ENCODE measurements around the gene CPNE5. TPM values are rescaled to one million over a fixed set of nuclear protein-coding genes. Genes with fewer than 3 reads are reported as not detected.

Gene CPNE5
- total RNA-seq, 1 experiment from 2014 or later = not detected

GRCh38 chr6:36862164-36862847 is 23.1 kb upstream of the CPNE5 start:
- in situ Hi-C loops (cut with HindIII; ENCODE audit: low pct_unique_long_range_greater_than_20kb, low sequenced_read_pairs) = no loop called here
- DNase-seq (ENCODE audit: low read depth) = peak; percentile 45

GRCh38 chr6:36860126-36860525 is 20.9 kb upstream of the CPNE5 start:
- in situ Hi-C loops (cut with HindIII; ENCODE audit: low pct_unique_long_range_greater_than_20kb, low sequenced_read_pairs) = no loop called here
- no peak for DNase-seq (ENCODE audit: low read depth)

- DNase-seq (ENCODE audit: low read depth) = no peak
- in situ Hi-C loops (cut with HindIII; ENCODE audit: low pct_unique_long_range_greater_than_20kb, low sequenced_read_pairs) = no loop called here
Measured at GRCh38 chr6:36858407-36858981, 19.2 kb upstream of the CPNE5 start.

GRCh38 chr6:36857325-36857724 is 18.1 kb upstream of the CPNE5 start:
- DNase-seq (ENCODE audit: low read depth) = no peak
- in situ Hi-C loops (cut with HindIII; ENCODE audit: low pct_unique_long_range_greater_than_20kb, low sequenced_read_pairs) = no loop called here

GRCh38 chr6:36856277-36856676 is 17.0 kb upstream of the CPNE5 start:
- no peak for DNase-seq (ENCODE audit: low read depth)
- in situ Hi-C loops (cut with HindIII; ENCODE audit: low pct_unique_long_range_greater_than_20kb, low sequenced_read_pairs) = no loop called here

GRCh38 chr6:36855750-36856149 is 16.5 kb upstream of the CPNE5 start:
- in situ Hi-C loops (cut with HindIII; ENCODE audit: low pct_unique_long_range_greater_than_20kb, low sequenced_read_pairs) = no loop called here

GRCh38 chr6:36853325-36853724 is 14.1 kb upstream of the CPNE5 start:
- no peak for DNase-seq (ENCODE audit: low read depth)
- in situ Hi-C loops (cut with HindIII; ENCODE audit: low pct_unique_long_range_greater_than_20kb, low sequenced_read_pairs) = no loop called here

More at GRCh38 chr6:36855750-36856149, 16.5 kb upstream of the CPNE5 start:
- no peak for DNase-seq (ENCODE audit: low read depth)

GRCh38 chr6:36852481-36853147 is 13.4 kb upstream of the CPNE5 start:
- peak; percentile 19 for DNase-seq (ENCODE audit: low read depth)
- in situ Hi-C loops (cut with HindIII; ENCODE audit: low pct_unique_long_range_greater_than_20kb, low sequenced_read_pairs) = no loop called here

GRCh38 chr6:36851626-36852025 is 12.4 kb upstream of the CPNE5 start:
- DNase-seq (ENCODE audit: low read depth) = no peak
- in situ Hi-C loops (cut with HindIII; ENCODE audit: low pct_unique_long_range_greater_than_20kb, low sequenced_read_pairs) = no loop called here

- peak; percentile 46 for DNase-seq (ENCODE audit: low read depth)
- in situ Hi-C loops (cut with HindIII; ENCODE audit: low pct_unique_long_range_greater_than_20kb, low sequenced_read_pairs) = no loop called here
Measured at GRCh38 chr6:36851149-36851614, 11.9 kb upstream of the CPNE5 start.

- no peak for DNase-seq (ENCODE audit: low read depth)
- in situ Hi-C loops (cut with HindIII; ENCODE audit: low pct_unique_long_range_greater_than_20kb, low sequenced_read_pairs) = no loop called here
Measured at GRCh38 chr6:36850021-36850420, 10.8 kb upstream of the CPNE5 start.

GRCh38 chr6:36848658-36849441 is 9.6 kb upstream of the CPNE5 start:
- in situ Hi-C loops (cut with HindIII; ENCODE audit: low pct_unique_long_range_greater_than_20kb, low sequenced_read_pairs) = no loop called here
- DNase-seq (ENCODE audit: low read depth) = no peak

- no peak for DNase-seq (ENCODE audit: low read depth)
- in situ Hi-C loops (cut with HindIII; ENCODE audit: low pct_unique_long_range_greater_than_20kb, low sequenced_read_pairs) = no loop called here
Measured at GRCh38 chr6:36847991-36848390, 8.7 kb upstream of the CPNE5 start.

- in situ Hi-C loops (cut with HindIII; ENCODE audit: low pct_unique_long_range_greater_than_20kb, low sequenced_read_pairs) = no loop called here
- no peak for DNase-seq (ENCODE audit: low read depth)
Measured at GRCh38 chr6:36847152-36847551, 7.9 kb upstream of the CPNE5 start.

GRCh38 chr6:36845233-36845632 is 6.0 kb upstream of the CPNE5 start:
- in situ Hi-C loops (cut with HindIII; ENCODE audit: low pct_unique_long_range_greater_than_20kb, low sequenced_read_pairs) = no loop called here
- DNase-seq (ENCODE audit: low read depth) = no peak

GRCh38 chr6:36844232-36845170 is 5.3 kb upstream of the CPNE5 start:
- in situ Hi-C loops (cut with HindIII; ENCODE audit: low pct_unique_long_range_greater_than_20kb, low sequenced_read_pairs) = no loop called here

GRCh38 chr6:36843170-36843569 is 3.9 kb upstream of the CPNE5 start:
- in situ Hi-C loops (cut with HindIII; ENCODE audit: low pct_unique_long_range_greater_than_20kb, low sequenced_read_pairs) = no loop called here
- DNase-seq (ENCODE audit: low read depth) = no peak

More at GRCh38 chr6:36844232-36845170, 5.3 kb upstream of the CPNE5 start:
- no peak for DNase-seq (ENCODE audit: low read depth)

GRCh38 chr6:36841756-36842155 is 2.5 kb upstream of the CPNE5 start:
- no peak for DNase-seq (ENCODE audit: low read depth)
- in situ Hi-C loops (cut with HindIII; ENCODE audit: low pct_unique_long_range_greater_than_20kb, low sequenced_read_pairs) = no loop called here

Data from Caki2 (cell line).